ENCODE data around the gene LCN6.

- TF ChIP-seq KHSRP (IDR thresholded peaks at IDR 0.05) (no peak), ZNF511 (CRISPR knock-in tag; IDR thresholded peaks at IDR 0.05) (no peak), ZNF695 (CRISPR knock-in tag; IDR thresholded peaks at IDR 0.05) (no peak), CHD2 (IDR thresholded peaks at IDR 0.05; ENCODE audit: low read depth, low read length) (no peak), YY1 (IDR thresholded peaks at IDR 0.05; ENCODE audit: borderline replicate concordance in 1 of 3, control insufficient read depth in 1 of 3, extremely low read depth in 1 of 3, insufficient read depth in 3 of 3, insufficient read length in 1 of 3, insufficient replicate concordance in 2 of 3, low read depth in 1 of 3, low read length in 2 of 3) (no peak), CTCF (IDR thresholded peaks at IDR 0.05 in 2 of 3, conservative IDR thresholded peaks at IDR 0.05 in 1 of 3; ENCODE audit: insufficient read depth in 2 of 3, low read depth in 1 of 3, low read length in 3 of 3) (no peak), RERE (CRISPR knock-in tag; IDR thresholded peaks at IDR 0.05; ENCODE audit: borderline replicate concordance) (no peak), MAFK (IDR thresholded peaks at IDR 0.05; ENCODE audit: low read length) (no peak), FOXM1 (IDR thresholded peaks at IDR 0.05; ENCODE audit: low read depth) (no peak), FOXM1 (CRISPR knock-in tag; IDR thresholded peaks at IDR 0.05; ENCODE audit: low read depth) (no peak), USF2 (CRISPR knock-in tag; IDR thresholded peaks at IDR 0.05) (peak; percentile 24; the same call in 1 of the 2 replicates), POLR2A (conservative IDR thresholded peaks at IDR 0.05) (no peak), PKNOX1 (IDR thresholded peaks at IDR 0.05) (no peak), DLX4 (CRISPR knock-in tag; IDR thresholded peaks at IDR 0.05) (no peak)
Measured at GRCh38 chr9:136696502-136696901, 51.8 kb downstream of the LCN6 start.

Measured in K562 (cell line).